ENCODE data around the gene PSMD5.

DNA sequence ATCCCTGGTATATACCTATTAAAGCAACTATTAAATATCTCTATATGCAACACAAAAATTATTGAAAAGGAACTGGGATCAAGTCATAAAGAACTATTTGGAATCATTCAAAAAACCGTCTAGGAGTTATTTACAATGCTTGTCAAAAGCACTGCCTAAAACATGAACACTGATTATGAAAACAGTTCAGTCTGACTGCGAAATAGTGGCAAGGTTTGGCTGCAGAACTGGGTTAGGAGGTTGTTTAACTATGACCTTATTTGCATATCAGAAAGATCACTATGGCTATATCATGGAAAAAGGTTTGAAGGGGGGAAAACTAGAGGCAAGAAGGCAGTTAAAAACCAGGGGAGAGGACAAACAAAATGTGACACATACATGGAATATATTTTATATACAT lies 61.5 kb downstream of the PSMD5 start:
- no peak for TF ChIP-seq POLR2A (IDR thresholded peaks at IDR 0.05; ENCODE audit: low read depth, low read length)
- no peak for TF ChIP-seq MXI1 (IDR thresholded peaks at IDR 0.05; ENCODE audit: borderline replicate concordance, low read depth, low read length)
- TF ChIP-seq, protein P1, sequence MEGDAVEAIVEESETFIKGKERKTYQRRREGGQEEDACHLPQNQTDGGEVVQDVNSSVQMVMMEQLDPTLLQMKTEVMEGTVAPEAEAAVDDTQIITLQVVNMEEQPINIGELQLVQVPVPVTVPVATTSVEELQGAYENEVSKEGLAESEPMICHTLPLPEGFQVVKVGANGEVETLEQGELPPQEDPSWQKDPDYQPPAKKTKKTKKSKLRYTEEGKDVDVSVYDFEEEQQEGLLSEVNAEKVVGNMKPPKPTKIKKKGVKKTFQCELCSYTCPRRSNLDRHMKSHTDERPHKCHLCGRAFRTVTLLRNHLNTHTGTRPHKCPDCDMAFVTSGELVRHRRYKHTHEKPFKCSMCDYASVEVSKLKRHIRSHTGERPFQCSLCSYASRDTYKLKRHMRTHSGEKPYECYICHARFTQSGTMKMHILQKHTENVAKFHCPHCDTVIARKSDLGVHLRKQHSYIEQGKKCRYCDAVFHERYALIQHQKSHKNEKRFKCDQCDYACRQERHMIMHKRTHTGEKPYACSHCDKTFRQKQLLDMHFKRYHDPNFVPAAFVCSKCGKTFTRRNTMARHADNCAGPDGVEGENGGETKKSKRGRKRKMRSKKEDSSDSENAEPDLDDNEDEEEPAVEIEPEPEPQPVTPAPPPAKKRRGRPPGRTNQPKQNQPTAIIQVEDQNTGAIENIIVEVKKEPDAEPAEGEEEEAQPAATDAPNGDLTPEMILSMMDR (conservative IDR thresholded peaks at IDR 0.05; ENCODE audit: low read depth, low read length) = no peak
- no peak for TF ChIP-seq CEBPB (IDR thresholded peaks at IDR 0.05; ENCODE audit: low read depth, low read length)
- no peak for TF ChIP-seq RFX5 (IDR thresholded peaks at IDR 0.05; ENCODE audit: low read depth, low read length)
- TF ChIP-seq MAZ (IDR thresholded peaks at IDR 0.05; ENCODE audit: borderline replicate concordance, low read depth, low read length) = no peak

All from IMR-90 (cell line).